GM12874 (cell line): ENCODE data around the gene EEIG1.

ENCODE experiments used
- TF ChIP-seq, protein P1 (sequence below): IDR thresholded peaks from 2 replicates; pipeline ENCODE4 v1.5.1; 2011; ENCODE audit warnings: low read depth, mild to moderate bottlenecking, control low read depth, low read length, moderate library complexity; ENCODE audit not compliant: insufficient read depth

Gene EEIG1

DNA sequence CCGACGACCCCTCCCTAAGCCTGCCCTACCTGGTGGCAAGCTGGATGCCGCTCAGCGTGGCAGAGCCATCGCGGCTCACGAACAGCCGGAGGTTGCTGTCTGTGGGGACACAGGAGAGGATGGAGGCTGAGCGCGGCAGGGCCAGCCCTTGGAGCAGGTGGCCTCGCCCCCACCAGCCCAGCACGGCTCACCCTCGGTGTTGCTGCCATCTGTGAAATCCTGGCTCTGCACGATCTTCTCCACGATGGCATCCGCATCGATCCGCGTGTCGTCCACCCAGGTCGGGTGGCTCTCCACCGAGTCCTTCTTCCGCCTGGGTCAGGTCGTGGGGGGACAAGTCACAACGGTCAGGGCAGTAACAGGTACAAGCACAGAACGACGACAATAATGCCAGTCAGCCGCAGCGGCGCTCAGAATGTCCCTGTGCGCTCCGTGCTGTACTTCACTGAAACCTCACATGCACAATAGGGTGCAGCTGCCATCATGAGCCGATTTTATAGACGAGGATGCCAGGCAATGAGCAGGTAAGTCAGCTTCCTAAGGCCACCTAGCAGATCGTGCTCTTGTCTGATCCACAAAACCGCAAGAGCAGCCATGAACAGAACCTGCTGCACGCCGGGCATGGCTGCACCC, 36.1 kb downstream of the EEIG1 start:
- TF ChIP-seq, protein P1, sequence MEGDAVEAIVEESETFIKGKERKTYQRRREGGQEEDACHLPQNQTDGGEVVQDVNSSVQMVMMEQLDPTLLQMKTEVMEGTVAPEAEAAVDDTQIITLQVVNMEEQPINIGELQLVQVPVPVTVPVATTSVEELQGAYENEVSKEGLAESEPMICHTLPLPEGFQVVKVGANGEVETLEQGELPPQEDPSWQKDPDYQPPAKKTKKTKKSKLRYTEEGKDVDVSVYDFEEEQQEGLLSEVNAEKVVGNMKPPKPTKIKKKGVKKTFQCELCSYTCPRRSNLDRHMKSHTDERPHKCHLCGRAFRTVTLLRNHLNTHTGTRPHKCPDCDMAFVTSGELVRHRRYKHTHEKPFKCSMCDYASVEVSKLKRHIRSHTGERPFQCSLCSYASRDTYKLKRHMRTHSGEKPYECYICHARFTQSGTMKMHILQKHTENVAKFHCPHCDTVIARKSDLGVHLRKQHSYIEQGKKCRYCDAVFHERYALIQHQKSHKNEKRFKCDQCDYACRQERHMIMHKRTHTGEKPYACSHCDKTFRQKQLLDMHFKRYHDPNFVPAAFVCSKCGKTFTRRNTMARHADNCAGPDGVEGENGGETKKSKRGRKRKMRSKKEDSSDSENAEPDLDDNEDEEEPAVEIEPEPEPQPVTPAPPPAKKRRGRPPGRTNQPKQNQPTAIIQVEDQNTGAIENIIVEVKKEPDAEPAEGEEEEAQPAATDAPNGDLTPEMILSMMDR: no peak

GRCh38 chr9:127943731-127944144, 37.1 kb downstream of the EEIG1 start:
- TF ChIP-seq, protein P1: peak; percentile 98

GRCh38 chr9:127943011-127943662, 37.7 kb downstream of the EEIG1 start:
- TF ChIP-seq, protein P1: no peak

- TF ChIP-seq, protein P1: peak; percentile 87
Observed at GRCh38 chr9:127942216-127943010, 38.4 kb downstream of the EEIG1 start.

GRCh38 chr9:127941961-127942215, 38.9 kb downstream of the EEIG1 start:
- TF ChIP-seq, protein P1: no peak

DNA sequence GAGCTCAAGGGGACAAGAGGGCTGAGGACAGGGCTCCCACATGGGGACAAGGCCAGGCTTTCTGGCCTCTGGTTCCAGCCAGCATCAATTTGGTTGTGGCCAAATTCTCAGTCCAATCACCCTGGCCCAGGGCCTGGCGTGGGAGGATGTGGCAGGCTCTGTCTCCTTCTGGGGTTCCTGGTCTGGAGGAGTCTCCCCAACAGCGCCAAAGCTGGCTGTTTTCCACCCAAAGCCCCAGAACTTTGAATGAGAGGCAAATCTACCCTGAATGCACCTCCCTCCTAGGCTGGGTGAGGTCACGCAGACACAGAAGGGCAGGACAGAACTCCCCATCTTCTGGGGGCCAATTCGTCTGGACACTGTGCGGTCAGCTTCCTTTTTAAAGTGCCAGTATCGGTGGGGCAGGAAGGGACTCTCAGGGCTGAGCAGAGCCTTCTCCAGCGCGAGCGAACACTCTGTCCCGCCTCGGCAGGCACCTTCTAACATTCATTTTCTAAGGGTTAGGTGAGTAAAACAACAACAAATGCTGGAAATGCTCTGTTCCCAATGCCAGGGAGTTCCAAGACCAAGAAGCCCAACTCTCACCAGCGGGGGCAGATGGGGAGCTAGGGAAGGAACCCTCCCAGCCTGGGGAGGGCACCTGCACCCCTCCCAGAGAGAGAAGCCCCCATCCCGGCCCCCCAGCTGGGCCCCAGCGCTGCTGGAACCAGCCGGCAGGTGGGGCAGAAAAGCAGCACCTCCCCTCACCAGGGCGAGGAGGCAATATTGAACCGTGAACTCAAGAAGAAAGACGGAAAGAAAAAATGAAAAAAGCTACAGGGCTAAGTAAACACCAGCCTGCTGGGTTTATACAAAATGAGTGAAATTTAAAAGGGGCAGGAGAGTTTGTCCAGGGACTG, 39.5 kb downstream of the EEIG1 start:
- TF ChIP-seq, protein P1: no peak

- TF ChIP-seq, protein P1: no peak
Observed at GRCh38 chr9:127940593-127940992, 40.2 kb downstream of the EEIG1 start.
